Stimulated activated CD4-positive, alpha-beta T cell treated with anti-CD3 and anti-CD28 coated beads, TNF-alpha, amount 100 ng/mL, for 24 hours (primary cell): ENCODE results near the gene GALM.

Experiments
- DNase-seq, 3 experiments: peaks; one replicate each; pipeline ENCODE4 v3.0.0-alpha.2; 2020; ENCODE audit warnings: low read depth in 3 of 3

Gene GALM

DNA sequence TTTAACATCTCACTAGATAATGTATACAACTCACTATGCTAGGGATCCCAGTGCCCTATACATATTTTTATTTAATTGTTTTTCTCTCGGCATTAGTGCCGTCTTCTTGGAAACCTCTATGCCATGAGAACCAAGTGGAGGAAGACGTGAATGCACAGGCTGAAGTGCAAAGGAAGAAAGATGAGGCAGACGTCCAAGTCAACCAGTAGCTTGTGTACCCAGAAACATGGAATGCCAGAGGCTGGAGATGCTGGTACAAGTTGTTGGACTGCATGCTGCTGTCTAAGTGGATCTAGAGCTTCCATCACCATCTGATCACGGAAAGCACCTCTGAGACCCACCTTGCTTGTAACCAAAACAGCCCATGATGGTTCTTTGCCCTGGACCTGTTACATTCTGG is 99.6 kb downstream of the GALM start:
- DNase-seq: no peak

- DNase-seq: no peak
Measured at GRCh38 chr2:38771632-38772031, 105.7 kb downstream of the GALM start.

GRCh38 chr2:38775097-38775920 is 109.4 kb downstream of the GALM start:
- no peak for DNase-seq

GRCh38 chr2:38775921-38776225 is 110.0 kb downstream of the GALM start:
- no peak for DNase-seq

GRCh38 chr2:38776531-38776930 is 110.6 kb downstream of the GALM start:
- DNase-seq: no peak

DNA sequence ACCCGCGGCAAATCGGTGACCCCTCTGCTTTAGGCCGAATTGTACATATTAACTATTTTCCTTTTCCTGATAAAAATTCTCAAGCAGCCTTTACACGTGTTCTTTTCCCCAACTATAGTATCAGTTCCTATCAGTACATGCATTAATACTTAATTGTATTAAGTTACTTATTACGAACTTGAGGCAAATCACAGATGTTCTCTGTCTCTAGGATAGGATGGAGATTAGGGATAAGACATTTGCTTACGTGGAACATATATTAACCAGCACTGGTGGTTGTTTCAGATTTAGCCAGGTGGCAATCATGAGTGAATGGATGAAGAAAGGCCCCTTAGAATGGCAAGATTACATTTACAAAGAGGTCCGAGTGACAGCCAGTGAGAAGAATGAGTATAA is 112.8 kb downstream of the GALM start:
- DNase-seq: no peak

- DNase-seq: no peak
Measured at GRCh38 chr2:38783586-38783985, 117.7 kb downstream of the GALM start.
